ENCODE measurements around the gene HRH1. TPM values are rescaled to one million over a fixed set of nuclear protein-coding genes. Genes with fewer than 3 reads are reported as not detected.
"Not testable (repeated sequence)": the region's sequence is repeated elsewhere in the genome, so short reads cannot be mapped to it uniquely, and the experiment has no call there.

Gene HRH1
- total and polyA plus RNA-seq, 2 experiments from 2014 or later, result not detected

- not testable (repeated sequence) for H3K4me1 ChIP-seq (ENCODE audit: insufficient read depth); H3K79me2 ChIP-seq (replicated peaks; ENCODE audit: insufficient read depth); H3K4me1 Mint-ChIP-seq; H3K36me3 Mint-ChIP-seq (ENCODE audit: low read depth); H3K4me3 ChIP-seq; H3K27me3 ChIP-seq (ENCODE audit: insufficient read depth); H3K4me3 Mint-ChIP-seq; H3K9me2 ChIP-seq (ENCODE audit: insufficient read depth); H3K27ac Mint-ChIP-seq; H3K27ac ChIP-seq (ENCODE audit: low read depth); H3K36me3 ChIP-seq (ENCODE audit: insufficient read depth); H3K4me2 ChIP-seq; H4K20me1 ChIP-seq (replicated peaks; ENCODE audit: insufficient read depth); ATAC-seq; H3K27me3 Mint-ChIP-seq (ENCODE audit: insufficient read depth, low read depth, poor library complexity); DNase-seq (ENCODE audit: low spot score); H3F3A ChIP-seq (replicated peaks; ENCODE audit: low read depth); H3K9me3 Mint-ChIP-seq
- H2AFZ ChIP-seq, result peak overlapping the region; percentile 43; the same call in 1 of the 2 replicates
Observed at GRCh38 chr3:11184328-11184969, 30.2 kb downstream of the HRH1 start.

- Histone ChIP-seq H2AFZ (no peak overlapping the region), H3F3A (replicated peaks; ENCODE audit: low read depth) (no peaks in the 10 kb centered on the region), H3K9me2 (ENCODE audit: insufficient read depth) (no peaks in the 10 kb centered on the region), H3K4me1 (ENCODE audit: insufficient read depth) (no peaks in the 10 kb centered on the region), H3K79me2 (replicated peaks; ENCODE audit: insufficient read depth) (no peaks in the 10 kb centered on the region), H3K4me2 (no peak overlapping the region), H3K4me3 (no peak overlapping the region), H4K20me1 (replicated peaks; ENCODE audit: insufficient read depth) (no peaks in the 10 kb centered on the region), H3K27me3 (ENCODE audit: insufficient read depth) (no peaks in the 10 kb centered on the region), H3K36me3 (ENCODE audit: insufficient read depth) (no peaks in the 10 kb centered on the region), H3K27ac (ENCODE audit: low read depth) (no peak overlapping the region)
- Mint-ChIP-seq H3K4me1 (no peaks in the 10 kb centered on the region), H3K27me3 (ENCODE audit: insufficient read depth, low read depth, poor library complexity) (peaks cover 4% of the 10 kb centered on the region), H3K27ac (no peak overlapping the region), H3K9me3 (no peaks in the 10 kb centered on the region), H3K4me3 (no peak overlapping the region), H3K36me3 (ENCODE audit: low read depth) (no peaks in the 10 kb centered on the region)
- no peak for ATAC-seq
- DNase-seq (ENCODE audit: low spot score), result no peak
- TF ChIP-seq CTCF (conservative IDR thresholded peaks at IDR 0.05; ENCODE audit: low read depth in 2 of 2) (no peak), EZH2phosphoT487 (IDR thresholded peaks at IDR 0.05; ENCODE audit: unreplicated experiment) (no peak), CREB1 (CRISPR knock-in tag; IDR thresholded peaks at IDR 0.05; ENCODE audit: low read depth) (no peak), JUNB (IDR thresholded peaks at IDR 0.05; ENCODE audit: unreplicated experiment) (no peak), EZH2 (IDR thresholded peaks at IDR 0.05; ENCODE audit: low read depth, unreplicated experiment) (no peak), STAT1 (IDR thresholded peaks at IDR 0.05; ENCODE audit: unreplicated experiment) (no peak), NANOG (IDR thresholded peaks at IDR 0.05; ENCODE audit: borderline replicate concordance) (no peak), ZNF114 (CRISPR knock-in tag; IDR thresholded peaks at IDR 0.05) (no peak), POLR2AphosphoS5 (IDR thresholded peaks at IDR 0.05; ENCODE audit: low read depth) (no peak), ZNF331 (CRISPR knock-in tag; IDR thresholded peaks at IDR 0.05; ENCODE audit: low read depth) (no peak)
- TF ChIP-seq, protein P1, sequence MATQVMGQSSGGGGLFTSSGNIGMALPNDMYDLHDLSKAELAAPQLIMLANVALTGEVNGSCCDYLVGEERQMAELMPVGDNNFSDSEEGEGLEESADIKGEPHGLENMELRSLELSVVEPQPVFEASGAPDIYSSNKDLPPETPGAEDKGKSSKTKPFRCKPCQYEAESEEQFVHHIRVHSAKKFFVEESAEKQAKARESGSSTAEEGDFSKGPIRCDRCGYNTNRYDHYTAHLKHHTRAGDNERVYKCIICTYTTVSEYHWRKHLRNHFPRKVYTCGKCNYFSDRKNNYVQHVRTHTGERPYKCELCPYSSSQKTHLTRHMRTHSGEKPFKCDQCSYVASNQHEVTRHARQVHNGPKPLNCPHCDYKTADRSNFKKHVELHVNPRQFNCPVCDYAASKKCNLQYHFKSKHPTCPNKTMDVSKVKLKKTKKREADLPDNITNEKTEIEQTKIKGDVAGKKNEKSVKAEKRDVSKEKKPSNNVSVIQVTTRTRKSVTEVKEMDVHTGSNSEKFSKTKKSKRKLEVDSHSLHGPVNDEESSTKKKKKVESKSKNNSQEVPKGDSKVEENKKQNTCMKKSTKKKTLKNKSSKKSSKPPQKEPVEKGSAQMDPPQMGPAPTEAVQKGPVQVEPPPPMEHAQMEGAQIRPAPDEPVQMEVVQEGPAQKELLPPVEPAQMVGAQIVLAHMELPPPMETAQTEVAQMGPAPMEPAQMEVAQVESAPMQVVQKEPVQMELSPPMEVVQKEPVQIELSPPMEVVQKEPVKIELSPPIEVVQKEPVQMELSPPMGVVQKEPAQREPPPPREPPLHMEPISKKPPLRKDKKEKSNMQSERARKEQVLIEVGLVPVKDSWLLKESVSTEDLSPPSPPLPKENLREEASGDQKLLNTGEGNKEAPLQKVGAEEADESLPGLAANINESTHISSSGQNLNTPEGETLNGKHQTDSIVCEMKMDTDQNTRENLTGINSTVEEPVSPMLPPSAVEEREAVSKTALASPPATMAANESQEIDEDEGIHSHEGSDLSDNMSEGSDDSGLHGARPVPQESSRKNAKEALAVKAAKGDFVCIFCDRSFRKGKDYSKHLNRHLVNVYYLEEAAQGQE (IDR thresholded peaks at IDR 0.05; ENCODE audit: unreplicated experiment), result no peak
- TF ChIP-seq, protein P2, sequence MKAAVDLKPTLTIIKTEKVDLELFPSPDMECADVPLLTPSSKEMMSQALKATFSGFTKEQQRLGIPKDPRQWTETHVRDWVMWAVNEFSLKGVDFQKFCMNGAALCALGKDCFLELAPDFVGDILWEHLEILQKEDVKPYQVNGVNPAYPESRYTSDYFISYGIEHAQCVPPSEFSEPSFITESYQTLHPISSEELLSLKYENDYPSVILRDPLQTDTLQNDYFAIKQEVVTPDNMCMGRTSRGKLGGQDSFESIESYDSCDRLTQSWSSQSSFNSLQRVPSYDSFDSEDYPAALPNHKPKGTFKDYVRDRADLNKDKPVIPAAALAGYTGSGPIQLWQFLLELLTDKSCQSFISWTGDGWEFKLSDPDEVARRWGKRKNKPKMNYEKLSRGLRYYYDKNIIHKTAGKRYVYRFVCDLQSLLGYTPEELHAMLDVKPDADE (IDR thresholded peaks at IDR 0.05), result no peak
Observed at GRCh38 chr3:11185144-11185543, 30.9 kb downstream of the HRH1 start.
